Panc1 (cell line): ENCODE data around the gene PODNL1.

ENCODE experiments used
- POLR2AphosphoS5 ChIP-seq: IDR thresholded peaks from 2 replicates; pipeline ENCODE4 v1.6.1; 2012; ENCODE audit warnings: mild to moderate bottlenecking, low read depth, low read length, moderate library complexity
- REST ChIP-seq, 2 experiments: IDR thresholded peaks; 2 replicates each; pipeline ENCODE4 v1.6.1; 2011 to 2012; ENCODE audit warnings: low read depth in 2 of 2, control low read depth in 1 of 2, low read length in 1 of 2, mild to moderate bottlenecking in 1 of 2, moderate library complexity in 1 of 2; ENCODE audit not compliant: insufficient read depth in 1 of 2

- TF ChIP-seq REST (IDR thresholded peaks at IDR 0.05; ENCODE audit: insufficient read depth in 1 of 2, low read depth in 2 of 2, low read length in 1 of 2) (no peak), POLR2AphosphoS5 (no peak)
Observed at GRCh38 chr19:13957051-13957450, 18.8 kb upstream of the PODNL1 start.
